Activated naive CD4-positive, alpha-beta T cell treated with anti-CD3 and anti-CD28 coated beads, Interleukin-2, amount 50 U/mL, for 24 hours (primary cell): ENCODE results near the gene GPC5.
"Not testable (repeated sequence)": the region's sequence is repeated elsewhere in the genome, so short reads cannot be mapped to it uniquely, and the experiment has no call there.

Experiments
- H3K27ac Mint-ChIP-seq: one replicate; pipeline ENCODE4 v1.8.0; 2021; ENCODE audit warnings: mild to moderate bottlenecking, mixed read lengths
- H3K27me3 Mint-ChIP-seq: one replicate; pipeline ENCODE4 v1.8.0; 2021; ENCODE audit warnings: mixed read lengths
- H3K36me3 Mint-ChIP-seq: one replicate; pipeline ENCODE4 v1.8.0; 2021; ENCODE audit warnings: mixed read lengths
- H3K4me1 Mint-ChIP-seq: one replicate; pipeline ENCODE4 v1.8.0; 2021; ENCODE audit warnings: mixed read lengths
- H3K4me3 Mint-ChIP-seq: one replicate; pipeline ENCODE4 v1.8.0; 2021; ENCODE audit warnings: mild to moderate bottlenecking, mixed read lengths
- H3K9me3 Mint-ChIP-seq: one replicate; pipeline ENCODE4 v1.8.0; 2021; ENCODE audit warnings: mixed read lengths

The GPC5 gene

DNA sequence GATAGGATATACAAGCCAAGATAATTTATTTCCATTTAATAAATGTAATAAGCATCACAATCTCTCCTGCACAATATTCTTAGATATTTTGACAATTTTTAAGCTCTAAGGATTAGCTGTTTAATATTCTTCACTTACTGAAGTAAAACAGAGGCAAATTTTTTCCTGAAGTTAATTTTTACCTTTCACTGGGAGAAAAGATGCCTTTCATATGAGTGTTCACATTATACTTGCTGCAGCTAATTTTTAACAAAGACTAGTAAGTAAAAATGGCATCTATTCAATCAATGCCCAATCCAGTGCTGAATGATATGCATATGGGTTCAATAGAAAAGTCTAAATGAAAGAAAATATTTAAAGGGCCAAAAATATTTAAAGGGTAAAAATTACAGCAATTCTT is 1451.0 kb downstream of the GPC5 start:
- H3K4me3 Mint-ChIP-seq: no peak overlapping the region
- no peak overlapping the region for H3K27ac Mint-ChIP-seq
- no peaks in the 10 kb centered on the region for H3K4me1 Mint-ChIP-seq
- no peaks in the 10 kb centered on the region for H3K27me3 Mint-ChIP-seq
- H3K9me3 Mint-ChIP-seq: no peaks in the 10 kb centered on the region
- no peaks in the 10 kb centered on the region for H3K36me3 Mint-ChIP-seq

- Mint-ChIP-seq H3K27me3 (no peaks in the 10 kb centered on the region), H3K36me3 (no peaks in the 10 kb centered on the region), H3K4me3 (no peak overlapping the region), H3K4me1 (no peaks in the 10 kb centered on the region), H3K9me3 (no peaks in the 10 kb centered on the region), H3K27ac (no peak overlapping the region)
Measured at GRCh38 chr13:92864584-92865284, 1466.3 kb downstream of the GPC5 start.

- peaks cover 2% of the 10 kb centered on the region for H3K27me3 Mint-ChIP-seq
Measured at GRCh38 chr13:92873029-92873428, 1474.6 kb downstream of the GPC5 start.

DNA sequence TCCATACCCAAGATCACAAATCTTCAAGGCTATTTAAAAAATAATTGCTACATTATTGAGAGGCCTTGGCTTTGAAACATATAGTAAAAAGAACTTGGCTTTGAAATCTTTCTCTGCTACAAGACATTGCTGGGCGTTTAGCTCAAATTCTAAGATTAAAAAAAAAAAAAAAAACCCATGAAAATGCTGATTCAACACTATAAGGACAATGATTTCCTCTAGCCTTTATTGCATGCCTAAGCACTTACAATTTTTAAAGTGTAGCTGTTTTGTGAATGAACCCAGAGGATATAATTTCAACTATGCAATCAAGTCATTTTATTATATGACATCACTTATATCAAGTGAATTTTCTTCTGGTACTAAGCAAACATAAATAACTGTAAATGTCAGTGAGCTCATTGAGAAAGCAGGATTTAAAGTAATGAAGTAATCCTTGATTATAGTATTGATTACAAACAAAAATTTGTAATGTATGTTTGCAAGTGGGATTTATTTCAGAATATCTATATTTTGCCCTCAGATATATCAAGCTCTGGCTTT is 1488.2 kb downstream of the GPC5 start:
- Mint-ChIP-seq H3K9me3 (no peaks in the 10 kb centered on the region), H3K4me1 (no peaks in the 10 kb centered on the region), H3K36me3 (no peaks in the 10 kb centered on the region)

More at GRCh38 chr13:92873029-92873428, 1474.6 kb downstream of the GPC5 start:
- Mint-ChIP-seq H3K36me3 (no peaks in the 10 kb centered on the region), H3K27ac (no peak overlapping the region), H3K4me3 (no peak overlapping the region), H3K9me3 (peaks cover 5% of the 10 kb centered on the region), H3K4me1 (no peaks in the 10 kb centered on the region)

DNA sequence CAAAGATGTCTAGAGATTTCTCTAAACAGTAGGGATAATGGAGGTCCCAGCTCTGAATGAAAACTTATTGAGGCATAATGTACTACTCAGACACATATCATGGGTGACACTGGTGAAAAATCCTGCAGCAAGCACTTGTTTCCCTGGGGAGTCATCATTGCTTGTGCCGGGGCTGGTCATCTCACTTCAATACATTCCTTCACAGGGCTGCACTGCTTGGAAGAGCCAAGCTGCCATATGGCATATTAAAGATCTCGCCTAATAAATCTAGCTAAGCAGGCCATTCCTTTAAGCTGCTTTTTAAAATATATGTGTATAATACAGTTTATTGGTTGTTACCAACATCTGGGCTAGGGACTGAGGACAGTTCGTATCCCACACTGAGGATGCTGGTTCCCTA is 1496.0 kb downstream of the GPC5 start:
- no peaks in the 10 kb centered on the region for H3K36me3 Mint-ChIP-seq
- H3K4me1 Mint-ChIP-seq: no peaks in the 10 kb centered on the region
- no peak overlapping the region for H3K4me3 Mint-ChIP-seq
- no peak overlapping the region for H3K27ac Mint-ChIP-seq
- no peaks in the 10 kb centered on the region for H3K27me3 Mint-ChIP-seq
- peaks cover 6% of the 10 kb centered on the region for H3K9me3 Mint-ChIP-seq

More for the DNA sequence above, 1488.2 kb downstream of the GPC5 start:
- Mint-ChIP-seq H3K27me3 (no peaks in the 10 kb centered on the region), H3K4me3 (no peak overlapping the region), H3K27ac (no peak overlapping the region)

DNA sequence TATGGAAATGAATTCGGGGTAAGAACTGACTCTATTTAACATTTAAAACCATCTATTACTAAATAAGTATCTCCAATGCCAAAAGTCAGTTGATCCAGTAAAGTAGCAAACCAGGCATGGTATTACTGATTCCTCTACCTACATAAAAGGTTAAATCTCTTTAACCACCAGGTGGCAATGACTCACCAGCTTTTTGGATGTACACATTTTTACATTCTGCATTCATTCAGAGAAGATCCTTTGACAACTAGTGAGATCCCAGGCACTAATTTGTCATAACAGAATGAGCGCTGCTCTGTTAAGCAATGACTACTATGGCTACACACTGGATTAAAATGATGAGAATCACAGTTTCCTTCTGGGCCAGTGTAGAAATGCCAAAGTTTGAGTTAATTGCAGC is 1498.4 kb downstream of the GPC5 start:
- Mint-ChIP-seq H3K4me3 (no peak overlapping the region), H3K9me3 (peaks cover 7% of the 10 kb centered on the region), H3K27ac (no peak overlapping the region), H3K4me1 (no peaks in the 10 kb centered on the region), H3K27me3 (no peaks in the 10 kb centered on the region), H3K36me3 (no peaks in the 10 kb centered on the region)

DNA sequence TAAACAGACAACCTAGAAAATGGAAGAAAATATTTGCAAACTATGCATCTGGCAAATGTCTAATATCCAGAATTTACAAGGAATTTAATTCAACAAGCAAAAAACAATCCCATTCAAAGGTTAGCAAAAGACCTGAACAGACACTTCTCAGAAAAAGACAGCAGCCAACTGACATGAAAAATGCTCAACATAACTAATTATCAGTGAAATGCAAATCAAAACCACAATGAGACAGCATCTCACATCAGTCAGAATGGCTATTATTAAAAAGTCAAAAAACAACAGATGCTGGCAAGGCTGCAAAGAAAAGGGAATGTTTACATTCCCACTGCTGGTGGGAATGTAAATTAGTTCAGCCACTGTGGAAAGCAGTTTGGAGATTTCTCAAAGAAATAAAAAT is 1500.5 kb downstream of the GPC5 start:
- H3K27me3 Mint-ChIP-seq, H3K36me3 Mint-ChIP-seq, H3K4me1 Mint-ChIP-seq, H3K9me3 Mint-ChIP-seq, H3K27ac Mint-ChIP-seq, H3K4me3 Mint-ChIP-seq: not testable (repeated sequence)

DNA sequence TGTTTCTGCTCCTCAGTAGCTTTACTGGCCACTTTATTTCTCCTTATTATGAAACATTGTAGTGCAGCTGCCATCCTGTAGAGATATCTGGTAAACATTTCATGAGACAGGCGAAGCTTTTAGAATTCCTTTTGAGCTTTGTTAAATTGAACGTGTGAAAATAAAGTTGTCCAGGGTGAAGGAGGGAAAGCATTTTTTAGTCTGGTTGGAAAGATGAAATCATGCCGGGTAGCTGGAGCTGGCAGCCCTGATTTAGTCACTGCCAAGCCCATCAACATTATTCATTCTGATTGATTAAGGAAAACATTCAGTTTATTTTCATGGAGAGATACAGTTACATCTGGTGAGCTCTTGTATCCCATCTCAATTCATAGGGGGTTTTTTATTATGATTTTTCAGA is 1502.0 kb downstream of the GPC5 start:
- H3K4me3 Mint-ChIP-seq: no peak overlapping the region
- H3K4me1 Mint-ChIP-seq: no peaks in the 10 kb centered on the region
- no peaks in the 10 kb centered on the region for H3K27me3 Mint-ChIP-seq
- H3K36me3 Mint-ChIP-seq: no peaks in the 10 kb centered on the region
- peaks cover 8% of the 10 kb centered on the region for H3K9me3 Mint-ChIP-seq
- H3K27ac Mint-ChIP-seq: no peak overlapping the region

DNA sequence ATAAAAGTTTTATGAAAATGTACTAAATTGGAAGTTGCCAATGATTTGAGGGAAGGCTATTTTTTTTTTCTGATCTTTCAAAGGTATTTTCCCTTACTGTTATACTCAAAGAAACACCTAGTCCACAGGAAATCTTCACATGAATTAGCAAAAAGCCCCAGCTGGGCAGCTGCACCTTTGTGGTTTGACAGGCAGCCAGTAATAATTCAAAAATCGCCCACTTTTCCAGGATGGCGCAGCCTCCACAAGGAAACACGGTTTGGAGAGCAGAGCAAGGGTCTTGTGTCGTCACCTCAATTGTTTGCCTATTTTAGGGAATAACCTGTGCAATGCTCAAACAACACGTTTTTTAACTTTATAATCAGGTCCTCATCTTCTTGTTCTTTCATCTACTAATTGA is 1503.3 kb downstream of the GPC5 start:
- Mint-ChIP-seq H3K27ac (no peak overlapping the region), H3K4me1 (no peaks in the 10 kb centered on the region), H3K9me3 (peaks cover 15% of the 10 kb centered on the region), H3K36me3 (no peaks in the 10 kb centered on the region), H3K27me3 (no peaks in the 10 kb centered on the region), H3K4me3 (no peak overlapping the region)

GRCh38 chr13:92912629-92913028 is 1514.2 kb downstream of the GPC5 start:
- H3K4me1 Mint-ChIP-seq: no peaks in the 10 kb centered on the region
- H3K27ac Mint-ChIP-seq: no peak overlapping the region
- no peaks in the 10 kb centered on the region for H3K36me3 Mint-ChIP-seq
- no peaks in the 10 kb centered on the region for H3K9me3 Mint-ChIP-seq
- no peak overlapping the region for H3K4me3 Mint-ChIP-seq
- H3K27me3 Mint-ChIP-seq: no peaks in the 10 kb centered on the region

- Mint-ChIP-seq H3K27ac (no peak overlapping the region), H3K4me1 (no peaks in the 10 kb centered on the region), H3K9me3 (no peaks in the 10 kb centered on the region), H3K27me3 (no peaks in the 10 kb centered on the region), H3K4me3 (no peak overlapping the region), H3K36me3 (no peaks in the 10 kb centered on the region)
Measured at GRCh38 chr13:92913840-92914239, 1515.4 kb downstream of the GPC5 start.
